T47D (cell line): ENCODE results near the gene TEKT2.
A peak's percentile ranks its signal among the peaks of the same experiment; 100 is the strongest.

Source experiments
- DNase-seq, 2 experiments: peaks; one replicate each; pipeline versions ENCODE4 v3.0.0 to v3.0.0-alpha.2; 2011 to 2012; ENCODE audit warnings: low read depth in 1 of 2, low spot score in 1 of 2
- JUND ChIP-seq: IDR thresholded peaks from 2 replicates; pipeline ENCODE4 v1.6.1; 2012; ENCODE audit warnings: low read depth
- in situ Hi-C: cut with HindIII; loops from 2 replicates; pipeline ENCODE4 v1.10.0; 2016; ENCODE audit warnings: low sequenced_read_pairs, low pct_unique_long_range_greater_than_20kb

TEKT2 gene

DNA sequence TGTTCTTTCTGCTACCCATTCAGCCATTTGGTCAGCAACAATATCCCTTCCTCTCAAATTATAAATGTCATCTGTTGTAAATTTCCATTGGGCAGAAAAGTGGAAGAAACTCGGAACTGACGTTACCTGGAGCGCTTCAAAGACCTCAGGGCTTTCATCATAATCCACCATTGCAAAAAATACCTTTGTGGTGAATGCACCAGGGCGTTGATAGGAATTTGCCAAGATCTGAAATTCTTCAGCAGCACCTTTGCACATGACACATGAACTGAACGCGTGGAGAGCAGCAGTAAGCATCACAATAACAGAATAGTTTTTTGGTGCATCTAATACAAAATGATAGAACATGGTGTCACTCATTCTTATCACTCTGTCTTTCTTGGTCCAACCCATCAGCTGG is 3.1 kb upstream of the TEKT2 start:
- in situ Hi-C loops: no loop called here

DNA sequence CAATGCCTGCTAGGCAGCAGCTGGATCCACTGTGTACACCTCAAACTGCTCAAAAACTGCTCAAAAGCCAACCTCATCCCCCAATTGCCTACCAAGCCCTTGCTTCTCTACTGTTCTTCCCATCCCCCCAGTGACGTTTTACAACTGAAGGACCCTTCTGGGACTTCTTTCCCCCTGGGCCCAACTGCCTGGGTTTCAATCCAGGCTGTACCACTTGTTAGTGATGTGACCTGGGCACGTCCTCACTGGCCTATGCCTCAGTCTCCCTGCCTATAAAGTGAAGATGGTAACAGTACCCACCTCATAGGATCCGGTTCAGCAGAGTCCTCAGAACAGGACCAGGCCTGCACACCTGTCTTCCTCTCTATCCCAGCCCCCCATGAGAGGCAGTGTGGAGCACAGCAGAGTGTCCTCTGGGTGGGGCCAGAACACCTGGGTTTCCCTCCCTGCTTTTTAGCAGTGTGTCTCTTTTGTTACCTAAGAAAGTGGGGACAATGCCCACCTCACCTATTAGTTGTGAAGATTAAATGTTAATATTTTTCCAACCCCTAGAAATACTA is 1.9 kb upstream of the TEKT2 start:
- in situ Hi-C loops: no loop called here
- no peak for DNase-seq
- TF ChIP-seq JUND: no peak

More for the DNA sequence above, 3.1 kb upstream of the TEKT2 start:
- no peak for TF ChIP-seq JUND
- no peak for DNase-seq

DNA sequence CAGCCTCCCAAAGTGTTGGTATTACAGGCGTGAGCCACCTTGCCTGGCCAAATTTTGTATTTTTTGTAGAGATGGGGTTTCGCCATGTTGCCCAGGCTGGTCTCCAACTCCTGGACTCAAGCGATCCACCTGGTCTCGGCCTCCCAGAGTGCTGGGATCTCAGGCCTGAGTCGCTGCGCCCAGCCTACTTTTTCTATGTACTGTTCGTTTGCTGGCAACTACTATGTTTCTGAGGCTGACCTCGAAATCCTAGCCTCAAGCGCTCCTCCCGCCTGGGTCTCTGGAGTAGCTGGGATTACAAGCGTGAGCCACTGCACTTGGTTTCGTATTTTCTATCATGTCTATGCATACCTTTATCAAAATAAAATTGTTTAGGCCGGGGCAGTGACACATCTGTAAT is 675 bp upstream of the TEKT2 start:
- no peak for DNase-seq
- no peak for TF ChIP-seq JUND
- in situ Hi-C loops: no loop called here

- in situ Hi-C loops: no loop called here
Measured at GRCh38 chr1:36084497-36085115, 712 bp downstream of the TEKT2 start.

DNA sequence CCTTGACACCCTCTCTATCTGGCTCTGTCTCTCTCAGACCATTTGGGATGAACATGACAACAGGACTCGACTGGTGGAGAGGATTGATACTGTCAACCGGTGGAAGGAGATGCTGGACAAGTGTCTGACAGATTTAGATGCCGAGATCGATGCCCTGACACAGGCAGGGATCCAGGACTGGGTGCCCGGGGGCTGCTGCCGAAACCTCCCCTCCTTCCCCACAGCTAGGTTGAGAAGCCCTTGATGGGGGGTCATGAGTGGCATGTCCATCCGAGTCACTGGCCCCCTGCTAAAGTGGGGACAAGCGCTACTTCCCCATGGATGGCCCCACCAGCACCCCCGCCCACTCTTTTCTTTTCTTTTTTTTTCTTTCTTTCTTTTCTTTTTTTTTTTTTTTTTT is 1.2 kb downstream of the TEKT2 start:
- in situ Hi-C loops: no loop called here
- no peak for TF ChIP-seq JUND
- no peak for DNase-seq

More at GRCh38 chr1:36084497-36085115, 712 bp downstream of the TEKT2 start:
- no peak for TF ChIP-seq JUND
- DNase-seq: no peak

GRCh38 chr1:36085686-36086526 is 2.0 kb downstream of the TEKT2 start:
- in situ Hi-C loops: no loop called here
- TF ChIP-seq JUND: no peak
- DNase-seq: no peak

DNA sequence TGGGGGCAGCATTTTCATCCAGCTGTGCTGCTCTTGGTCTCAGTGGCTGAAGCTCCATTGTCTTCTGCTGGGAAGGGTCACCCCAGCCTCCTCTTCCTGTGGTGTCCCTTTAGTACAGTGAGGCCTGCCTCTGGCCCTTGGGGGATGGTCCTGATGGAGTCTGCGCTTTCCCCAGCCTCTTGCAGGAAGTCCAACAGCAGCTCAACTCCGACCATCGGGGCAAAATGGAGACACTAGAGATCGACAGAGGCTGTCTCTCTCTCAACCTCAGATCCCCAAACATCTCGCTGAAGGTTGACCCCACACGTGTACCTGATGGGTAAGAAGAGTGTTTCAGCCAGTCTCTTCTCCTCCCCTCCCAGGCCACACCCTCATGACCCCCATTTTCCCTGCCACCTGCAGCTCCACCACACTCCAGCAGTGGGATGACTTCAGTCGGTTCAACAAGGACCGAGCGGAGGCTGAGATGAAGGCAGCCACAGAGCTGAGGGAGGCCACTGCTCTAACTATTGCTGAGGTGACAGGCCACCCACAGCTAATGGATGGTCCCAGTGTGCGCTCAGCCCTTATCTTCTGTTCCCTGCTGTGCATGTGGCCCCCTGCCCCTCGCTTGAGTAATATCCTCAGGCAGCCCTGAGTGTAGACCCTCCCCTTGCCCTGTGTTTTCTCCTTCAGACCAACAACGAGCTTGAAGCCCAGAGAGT is 2.8 kb downstream of the TEKT2 start:
- no peak for DNase-seq
- TF ChIP-seq JUND: no peak
- in situ Hi-C loops: no loop called here

DNA sequence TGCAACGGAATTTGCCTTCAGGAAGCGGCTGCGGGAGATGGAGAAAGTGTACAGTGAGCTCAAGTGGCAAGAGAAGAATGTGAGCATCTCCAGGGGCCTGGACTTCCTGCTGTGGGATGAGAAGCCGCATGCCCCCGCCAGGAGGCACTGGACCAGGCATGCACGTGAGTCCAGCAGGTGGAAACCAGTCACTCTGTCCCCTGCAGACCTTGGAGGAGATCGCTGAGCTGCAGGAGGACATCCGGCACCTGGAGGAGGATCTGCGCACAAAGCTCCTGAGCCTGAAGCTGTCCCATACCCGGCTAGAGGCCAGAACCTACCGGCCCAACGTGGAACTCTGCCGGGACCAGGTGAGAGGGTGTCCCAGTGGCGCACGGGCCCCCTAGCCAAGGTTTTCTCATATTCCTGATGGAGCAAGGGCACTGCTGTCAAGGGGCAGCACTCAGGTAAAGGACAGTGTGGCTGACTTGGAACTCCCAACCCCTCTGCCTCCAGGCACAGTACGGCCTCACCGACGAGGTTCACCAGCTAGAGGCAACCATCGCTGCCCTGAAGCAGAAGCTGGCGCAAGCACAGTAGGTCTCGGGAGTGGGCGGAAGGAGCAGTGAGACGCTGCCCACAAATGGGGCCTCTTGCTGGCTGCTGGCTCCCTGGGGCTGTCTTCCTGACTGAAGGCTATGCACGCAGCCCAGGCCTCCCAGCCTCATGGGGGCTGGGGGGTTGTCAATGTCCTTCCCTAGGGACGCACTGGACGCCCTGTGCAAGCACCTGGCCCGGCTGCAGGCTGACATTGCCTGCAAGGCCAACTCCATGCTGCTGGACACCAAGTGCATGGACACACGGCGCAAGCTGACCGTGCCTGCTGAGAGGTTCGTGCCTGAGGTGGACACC is 3.6 kb downstream of the TEKT2 start:
- no peak for DNase-seq
- in situ Hi-C loops: no loop called here
- no peak for TF ChIP-seq JUND

DNA sequence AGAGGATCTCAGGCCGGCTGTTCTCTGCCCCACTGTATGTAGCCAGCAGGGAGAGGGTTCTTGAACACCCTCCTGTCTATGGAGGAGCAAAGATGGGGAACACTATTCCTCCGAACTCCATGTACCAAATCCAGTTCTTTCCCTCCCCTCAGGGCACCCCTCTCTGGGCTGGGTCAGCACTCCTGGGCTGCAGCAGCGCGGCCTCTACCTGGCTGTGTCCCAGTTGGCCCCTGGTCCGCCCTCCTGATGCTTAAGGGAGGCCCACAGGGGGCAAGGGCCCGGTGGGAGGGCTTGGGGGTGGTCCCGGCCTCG is 4.3 kb downstream of the TEKT2 start:
- no peak for DNase-seq
- TF ChIP-seq JUND: no peak
- in situ Hi-C loops: no loop called here

GRCh38 chr1:36088577-36089392 is 4.9 kb downstream of the TEKT2 start, which contains the start of gene ADPRS:
ADPRS (plus strand) TSS chr1:36088892; CDS start chr1:36088905, 13 bp downstream.
- in situ Hi-C loops: no loop called here
- TF ChIP-seq JUND: no peak
- DNase-seq: peak; percentile 71 to 86

- DNase-seq: no peak
- TF ChIP-seq JUND: no peak
- in situ Hi-C loops: no loop called here
Measured at GRCh38 chr1:36089393-36090121, 5.7 kb downstream of the TEKT2 start.
